Smooth muscle cell (in vitro differentiated cells): ENCODE measurements around the gene BRAF. TPM values are rescaled to one million over a fixed set of nuclear protein-coding genes. Genes with fewer than 3 reads are reported as not detected.
"Not testable (repeated sequence)": the region's sequence is repeated elsewhere in the genome, so short reads cannot be mapped to it uniquely, and the experiment has no call there.

Experiments
- DNase-seq: peaks from one replicate; lab custom pipeline; 2025; ENCODE audit not compliant: unreplicated experiment; lab: John Stamatoyannopoulos, UW
- H2AFZ ChIP-seq: fragments of 200-600 bp; sonication (generic); 2 replicates; pipeline ENCODE4 v1.6.0; 2016; ENCODE audit warnings: antibody characterized with exemption, low read depth, mild to moderate bottlenecking
- H3F3A ChIP-seq: fragments of 200-600 bp; sonication (generic); 2 replicates; pipeline ENCODE4 v1.6.0; 2017; ENCODE audit warnings: antibody characterized with exemption, low read depth
- H3K27ac ChIP-seq: fragments of 200-600 bp; sonication (generic); 2 replicates; pipeline ENCODE4 v1.5.1; 2016; ENCODE audit warnings: low read depth, mild to moderate bottlenecking
- H3K27me3 ChIP-seq: fragments of 200-600 bp; sonication (generic); 2 replicates; pipeline ENCODE4 v1.6.1; 2016; ENCODE audit warnings: low read depth, mild to moderate bottlenecking
- H3K36me3 ChIP-seq: fragments of 200-600 bp; sonication (generic); 2 replicates; pipeline ENCODE4 v1.5.1; 2016; ENCODE audit warnings: low read depth
- H3K4me1 ChIP-seq: fragments of 200-600 bp; sonication (generic); 2 replicates; pipeline ENCODE4 v1.5.1; 2016; ENCODE audit warnings: low read depth
- H3K4me2 ChIP-seq: fragments of 200-600 bp; sonication (generic); 2 replicates; pipeline ENCODE4 v1.6.0; 2016; ENCODE audit warnings: mild to moderate bottlenecking
- H3K4me3 ChIP-seq: fragments of 200-600 bp; sonication (generic); 2 replicates; pipeline ENCODE4 v1.5.1; 2016; ENCODE audit warnings: mild to moderate bottlenecking
- H3K79me2 ChIP-seq: fragments of 200-600 bp; sonication (generic); 2 replicates; pipeline ENCODE4 v1.6.0; 2016; ENCODE audit warnings: low read depth, mild to moderate bottlenecking
- H3K9ac ChIP-seq: fragments of 200-600 bp; sonication (generic); 2 replicates; pipeline ENCODE4 v1.6.0; 2016; ENCODE audit warnings: low read depth
- H3K9me3 ChIP-seq: fragments of 200-600 bp; sonication (generic); replicated peaks from 2 replicates; pipeline ENCODE4 v1.5.1; 2016; ENCODE audit warnings: low read depth
- H4K20me1 ChIP-seq: fragments of 200-600 bp; sonication (generic); 2 replicates; pipeline ENCODE4 v1.6.0; 2016; ENCODE audit warnings: low read depth
- WGBS: methylation state at CpG from one replicate; pipeline ENCODE4 v1.1.7; 2016; ENCODE audit warnings: low lambda C conversion rate; 5-methylcytosine and 5-hydroxymethylcytosine counted together
- polyA plus RNA-seq: library from polyadenylated mRNA; unstranded; fragments of >200 nt; fragmentation: Nextera tagmentation; extraction: Ambion mirVana; gene quantifications from 2 replicates; pipeline ENCODE4 v1.2.1, GENCODE V29; 2016
- total RNA-seq: library from RNA; depleted of rRNA; stranded (reverse); fragments of >200 nt; gene quantifications from 2 replicates; pipeline ENCODE4 v1.2.3, GENCODE V29; 2014
- TF ChIP-seq, protein P1 (sequence below): fragments of 200-600 bp; sonication (generic); IDR thresholded peaks from 2 replicates; pipeline ENCODE4 v1.5.1; 2017; ENCODE audit warnings: borderline replicate concordance, mild to moderate bottlenecking, antibody characterized with exemption; ENCODE audit not compliant: insufficient read depth, poor library complexity, severe bottlenecking

The BRAF gene
- total and polyA plus RNA-seq, 2 experiments from 2014 or later, result 6.5 to 28.9 TPM

DNA sequence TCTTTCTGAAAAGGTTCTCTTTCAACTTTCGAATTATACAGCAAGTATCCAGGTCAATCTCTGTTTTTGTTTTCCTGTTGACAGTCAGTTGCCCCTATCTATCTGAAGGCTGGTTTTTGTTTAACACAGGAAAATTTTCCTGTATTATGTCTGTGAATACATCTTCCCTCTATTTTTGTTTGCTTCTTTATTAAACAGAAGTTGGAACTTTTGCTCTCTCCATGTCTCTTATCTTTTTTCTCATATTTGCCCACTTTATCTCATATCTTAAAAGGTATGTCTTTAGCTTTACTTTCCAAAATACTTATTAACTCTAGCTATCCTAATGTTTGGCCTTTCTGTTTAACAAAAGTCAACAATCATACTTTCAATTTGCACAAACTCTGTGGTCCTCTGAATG, 95.0 kb downstream of the BRAF start:
- 97% methylated on average over 1 of the region's 1 CpG for WGBS
- TF ChIP-seq, protein P1, sequence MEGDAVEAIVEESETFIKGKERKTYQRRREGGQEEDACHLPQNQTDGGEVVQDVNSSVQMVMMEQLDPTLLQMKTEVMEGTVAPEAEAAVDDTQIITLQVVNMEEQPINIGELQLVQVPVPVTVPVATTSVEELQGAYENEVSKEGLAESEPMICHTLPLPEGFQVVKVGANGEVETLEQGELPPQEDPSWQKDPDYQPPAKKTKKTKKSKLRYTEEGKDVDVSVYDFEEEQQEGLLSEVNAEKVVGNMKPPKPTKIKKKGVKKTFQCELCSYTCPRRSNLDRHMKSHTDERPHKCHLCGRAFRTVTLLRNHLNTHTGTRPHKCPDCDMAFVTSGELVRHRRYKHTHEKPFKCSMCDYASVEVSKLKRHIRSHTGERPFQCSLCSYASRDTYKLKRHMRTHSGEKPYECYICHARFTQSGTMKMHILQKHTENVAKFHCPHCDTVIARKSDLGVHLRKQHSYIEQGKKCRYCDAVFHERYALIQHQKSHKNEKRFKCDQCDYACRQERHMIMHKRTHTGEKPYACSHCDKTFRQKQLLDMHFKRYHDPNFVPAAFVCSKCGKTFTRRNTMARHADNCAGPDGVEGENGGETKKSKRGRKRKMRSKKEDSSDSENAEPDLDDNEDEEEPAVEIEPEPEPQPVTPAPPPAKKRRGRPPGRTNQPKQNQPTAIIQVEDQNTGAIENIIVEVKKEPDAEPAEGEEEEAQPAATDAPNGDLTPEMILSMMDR, result no peak
- Histone ChIP-seq H4K20me1 (peaks cover 11% of the 10 kb centered on the region), H3K27ac (no peak overlapping the region), H3K4me1 (no peaks in the 10 kb centered on the region), H3K9ac (no peak overlapping the region), H3K36me3 (no peaks in the 10 kb centered on the region), H3K9me3 (no peaks in the 10 kb centered on the region), H3K79me2 (no peaks in the 10 kb centered on the region), H3K4me2 (no peak overlapping the region), H3F3A (no peaks in the 10 kb centered on the region), H3K4me3 (no peak overlapping the region), H2AFZ (no peak overlapping the region), H3K27me3 (no peaks in the 10 kb centered on the region)
- no peak for DNase-seq

- no peak overlapping the region for H3K4me3 ChIP-seq
- H3F3A ChIP-seq, result no peaks in the 10 kb centered on the region
- no peaks in the 10 kb centered on the region for H3K9me3 ChIP-seq
- WGBS, result 94% methylated on average over 1 of the region's 1 CpG
- H3K9ac ChIP-seq, result no peak overlapping the region
- H3K27ac ChIP-seq, result no peak overlapping the region
- H3K27me3 ChIP-seq, result no peaks in the 10 kb centered on the region
- TF ChIP-seq, protein P1, result no peak
- H2AFZ ChIP-seq, result no peak overlapping the region
- H3K79me2 ChIP-seq, result no peaks in the 10 kb centered on the region
- H4K20me1 ChIP-seq, result peaks cover 11% of the 10 kb centered on the region
- no peak for DNase-seq
- no peak overlapping the region for H3K4me2 ChIP-seq
- H3K36me3 ChIP-seq, result no peaks in the 10 kb centered on the region
- no peaks in the 10 kb centered on the region for H3K4me1 ChIP-seq
Observed at GRCh38 chr7:140828741-140829140, 96.0 kb downstream of the BRAF start.

DNA sequence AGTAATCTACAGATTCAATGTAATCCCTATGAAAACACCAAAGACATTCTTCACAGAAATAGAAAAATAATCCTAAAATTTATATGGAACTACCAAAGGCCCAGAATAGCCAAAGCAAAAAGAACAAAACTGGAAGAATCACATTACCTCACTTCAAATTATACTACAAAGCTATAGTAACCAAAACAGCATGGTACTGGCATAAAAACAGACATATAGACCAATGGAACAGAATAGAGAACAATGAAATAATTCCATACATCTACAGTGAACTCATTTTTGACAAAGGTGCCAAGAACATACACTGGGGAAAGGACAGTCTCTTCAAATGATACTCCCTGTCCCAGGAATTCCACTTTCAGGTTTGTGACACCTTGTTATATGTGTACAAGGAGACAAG, 107.3 kb downstream of the BRAF start:
- not testable (repeated sequence) for H3K4me2 ChIP-seq, H3F3A ChIP-seq, H3K9ac ChIP-seq, H3K27ac ChIP-seq, DNase-seq, H2AFZ ChIP-seq, H3K79me2 ChIP-seq, H3K9me3 ChIP-seq, H3K4me1 ChIP-seq, H3K4me3 ChIP-seq, H3K27me3 ChIP-seq
- H4K20me1 ChIP-seq, result peaks cover 20% of the 10 kb centered on the region
- H3K36me3 ChIP-seq, result peaks cover 13% of the 10 kb centered on the region

DNA sequence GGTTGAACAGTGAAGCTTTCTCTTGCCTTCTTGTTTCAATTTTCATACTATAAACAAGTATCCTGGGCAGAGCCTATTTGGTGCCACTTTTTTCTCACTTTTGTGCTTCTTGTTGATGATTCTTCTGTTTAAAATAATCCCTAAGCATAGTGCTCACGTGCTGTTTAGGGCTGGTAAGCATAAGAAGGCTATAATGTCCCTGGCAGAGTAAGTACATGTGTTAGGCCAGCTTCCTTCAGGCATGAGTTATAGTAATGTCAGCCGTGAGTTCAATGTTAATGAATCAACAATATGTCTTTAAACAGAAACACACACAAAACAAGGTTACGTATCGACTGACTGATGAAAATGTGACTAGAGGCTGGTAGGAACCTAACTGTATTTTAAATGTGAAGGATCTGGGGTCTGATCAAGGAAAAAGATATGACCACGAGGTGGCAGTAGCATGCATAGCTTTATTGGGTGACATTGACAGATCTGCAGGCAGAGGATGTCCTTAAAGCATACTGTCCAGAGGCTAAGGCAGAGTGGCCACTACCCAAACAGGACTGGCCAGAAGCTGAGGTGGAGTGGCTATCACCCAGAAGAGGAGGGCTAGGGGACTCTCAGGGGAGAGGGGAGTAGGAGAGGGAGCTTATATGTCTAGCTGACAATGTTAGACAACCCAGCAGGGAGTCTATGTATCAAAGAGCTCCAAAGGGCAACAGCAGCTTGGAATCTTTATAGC, 113.7 kb downstream of the BRAF start:
- no peak for DNase-seq

More for the DNA sequence above, 113.7 kb downstream of the BRAF start:
- H3K27ac ChIP-seq, result no peak overlapping the region
- H3K9me3 ChIP-seq, result no peaks in the 10 kb centered on the region
- H3K4me3 ChIP-seq, result no peak overlapping the region
- peaks cover 6% of the 10 kb centered on the region for H3F3A ChIP-seq
- H3K4me2 ChIP-seq, result no peak overlapping the region
- H3K36me3 ChIP-seq, result no peaks in the 10 kb centered on the region
- no peaks in the 10 kb centered on the region for H3K79me2 ChIP-seq
- no peaks in the 10 kb centered on the region for H3K4me1 ChIP-seq
- TF ChIP-seq, protein P1, result peak; percentile 72
- peaks cover 49% of the 10 kb centered on the region for H4K20me1 ChIP-seq
- WGBS, result 49% methylated on average over 5 of the region's 5 CpGs
- no peak overlapping the region for H2AFZ ChIP-seq
- no peak overlapping the region for H3K9ac ChIP-seq
- H3K27me3 ChIP-seq, result no peaks in the 10 kb centered on the region
